GM21515 (cell line): ENCODE data around the gene EFHC1.
"Not testable (repeated sequence)": the region's sequence is repeated elsewhere in the genome, so short reads cannot be mapped to it uniquely, and the experiment has no call there.

ENCODE experiments used
- ATAC-seq: cut with Tn5 transposase; IDR thresholded peaks from one replicate; pipeline ENCODE4 v1.9.1; 2021; ENCODE audit not compliant: unreplicated experiment

Gene EFHC1, protein sequence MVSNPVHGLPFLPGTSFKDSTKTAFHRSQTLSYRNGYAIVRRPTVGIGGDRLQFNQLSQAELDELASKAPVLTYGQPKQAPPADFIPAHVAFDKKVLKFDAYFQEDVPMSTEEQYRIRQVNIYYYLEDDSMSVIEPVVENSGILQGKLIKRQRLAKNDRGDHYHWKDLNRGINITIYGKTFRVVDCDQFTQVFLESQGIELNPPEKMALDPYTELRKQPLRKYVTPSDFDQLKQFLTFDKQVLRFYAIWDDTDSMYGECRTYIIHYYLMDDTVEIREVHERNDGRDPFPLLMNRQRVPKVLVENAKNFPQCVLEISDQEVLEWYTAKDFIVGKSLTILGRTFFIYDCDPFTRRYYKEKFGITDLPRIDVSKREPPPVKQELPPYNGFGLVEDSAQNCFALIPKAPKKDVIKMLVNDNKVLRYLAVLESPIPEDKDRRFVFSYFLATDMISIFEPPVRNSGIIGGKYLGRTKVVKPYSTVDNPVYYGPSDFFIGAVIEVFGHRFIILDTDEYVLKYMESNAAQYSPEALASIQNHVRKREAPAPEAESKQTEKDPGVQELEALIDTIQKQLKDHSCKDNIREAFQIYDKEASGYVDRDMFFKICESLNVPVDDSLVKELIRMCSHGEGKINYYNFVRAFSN

DNA sequence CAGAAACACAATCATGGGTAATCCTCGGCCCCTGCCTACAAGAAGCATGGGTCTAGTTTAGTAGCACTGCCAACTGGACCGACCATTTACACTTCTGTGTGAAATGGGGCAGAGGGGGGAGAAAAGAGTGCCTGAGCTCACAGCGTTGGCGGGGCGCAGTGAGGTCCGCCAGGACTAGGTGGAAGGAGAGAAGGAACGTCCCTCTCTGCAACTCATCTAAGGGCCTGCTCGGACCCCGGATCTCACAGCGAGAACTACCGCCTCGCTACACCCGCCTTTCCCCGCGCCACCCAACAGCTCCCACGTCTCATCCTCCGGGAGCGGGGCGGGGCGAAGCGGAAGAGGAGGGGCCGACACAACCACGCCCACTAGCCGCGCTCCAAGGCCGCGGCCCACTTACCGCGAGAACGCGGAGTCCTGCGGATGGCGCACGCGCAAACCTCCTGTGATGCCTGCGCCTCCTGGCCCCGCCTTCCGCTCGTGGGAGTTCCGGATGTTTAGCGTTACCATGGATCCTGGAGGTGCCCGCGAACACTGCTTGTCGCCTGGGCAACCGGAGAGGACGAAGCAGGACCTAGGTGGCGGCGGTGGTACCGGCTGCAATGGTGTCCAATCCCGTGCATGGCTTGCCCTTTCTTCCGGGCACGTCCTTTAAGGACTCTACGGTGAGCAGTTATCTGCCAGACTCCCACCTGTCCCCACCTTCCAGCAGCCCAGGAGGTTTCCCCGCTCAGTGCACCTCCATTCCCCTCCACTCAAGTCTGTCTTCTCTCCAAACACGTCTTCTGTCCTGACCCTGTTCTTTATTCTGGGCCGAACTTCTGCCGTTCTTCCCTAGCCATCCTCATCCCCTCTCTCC is at the start of gene EFHC1:
Gene EFHC1 (plus strand): TSS at position 534 of the 859 bp plus-strand sequence. CDS start 69 bp downstream, at position 603.
- ATAC-seq: peak; percentile 91

- no peak for ATAC-seq
These were observed 48.4 kb upstream of the EFHC1 start for GRCh38 chr6:52371656-52372191.

DNA sequence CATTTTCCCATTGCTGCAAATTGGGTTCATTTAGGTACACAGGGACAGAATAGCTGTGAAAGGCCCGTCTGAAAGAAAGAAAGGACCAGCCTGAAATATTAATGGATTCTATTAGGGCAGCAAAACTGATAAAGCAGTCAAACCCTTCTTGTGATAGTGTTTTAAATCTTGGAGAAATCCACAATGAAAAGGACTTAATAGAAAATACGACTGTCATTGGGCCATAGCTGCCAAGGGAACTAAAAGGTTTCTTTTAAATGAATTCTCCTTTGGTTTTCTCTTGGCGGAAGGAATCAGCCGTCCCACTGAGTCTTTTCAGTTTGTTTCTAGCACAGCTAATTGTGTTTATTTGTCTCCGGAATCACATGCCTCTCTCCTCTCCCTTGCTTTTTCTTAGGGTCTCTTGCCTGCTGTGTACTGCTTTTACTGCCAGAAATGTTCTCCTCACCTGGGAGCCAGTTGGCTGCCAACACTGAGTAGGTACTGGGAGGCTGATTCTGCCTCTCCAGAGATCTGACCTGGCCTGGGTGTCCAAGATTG is 46.9 kb upstream of the EFHC1 start:
- ATAC-seq: no peak

DNA sequence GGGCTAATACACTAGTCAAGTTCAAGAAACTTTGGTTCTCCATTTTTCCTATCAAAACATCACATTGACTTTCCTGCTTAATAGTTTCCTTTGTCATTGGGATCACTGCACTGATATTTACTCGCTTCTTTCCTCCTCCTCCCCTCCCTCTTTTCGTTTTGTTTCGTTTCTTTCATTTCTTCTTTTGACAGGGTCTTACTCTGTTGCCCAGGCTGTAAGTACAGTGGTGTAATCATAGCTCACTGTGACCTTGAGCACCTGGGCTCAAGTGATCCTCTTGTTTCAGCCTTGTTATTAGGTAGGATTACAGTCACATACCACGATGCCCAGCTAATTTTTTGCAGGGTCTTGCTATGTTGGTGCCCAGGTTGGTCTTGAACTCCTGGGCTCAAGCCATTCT is 45.9 kb upstream of the EFHC1 start:
- no peak for ATAC-seq

DNA sequence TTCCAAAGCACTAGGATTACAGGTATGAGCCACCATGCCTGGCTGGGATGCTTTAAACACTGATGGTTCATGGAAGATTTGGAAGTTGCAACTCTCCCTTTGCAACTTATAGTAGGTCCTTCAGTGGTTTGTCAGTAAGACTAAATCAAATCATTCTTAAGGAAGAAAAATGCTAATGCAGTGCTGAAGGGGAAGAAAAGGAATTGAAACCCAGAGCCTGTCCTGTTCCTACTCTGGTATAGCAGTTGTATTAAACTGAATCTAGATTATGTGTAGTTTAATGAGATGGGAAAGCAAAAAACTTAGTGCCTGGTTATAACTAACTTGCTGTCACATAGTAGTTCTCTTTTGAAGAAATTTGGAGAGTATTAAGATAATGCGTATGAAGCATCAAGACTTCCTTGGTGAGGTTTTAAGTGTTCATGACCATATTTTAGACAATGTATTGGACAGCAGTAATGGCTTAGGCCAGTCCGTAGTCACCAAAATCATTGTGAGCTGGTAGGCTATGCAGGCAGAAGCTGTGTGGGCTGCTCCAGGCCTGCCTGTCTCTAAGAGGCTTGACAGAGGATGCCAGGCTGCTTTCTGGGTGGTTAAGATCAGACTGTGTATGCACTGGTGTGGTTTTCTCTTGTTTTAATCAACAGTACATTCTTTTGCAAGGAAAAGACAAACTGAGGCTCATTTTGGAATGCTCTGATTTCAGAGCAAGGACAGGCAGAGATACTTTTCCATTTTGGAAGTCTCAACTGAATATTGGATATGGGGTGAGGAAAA is 44.2 kb upstream of the EFHC1 start:
- ATAC-seq: no peak

GRCh38 chr6:52376763-52377162 is 43.4 kb upstream of the EFHC1 start:
- no peak for ATAC-seq

GRCh38 chr6:52377538-52378221 is 42.5 kb upstream of the EFHC1 start:
- no peak for ATAC-seq

DNA sequence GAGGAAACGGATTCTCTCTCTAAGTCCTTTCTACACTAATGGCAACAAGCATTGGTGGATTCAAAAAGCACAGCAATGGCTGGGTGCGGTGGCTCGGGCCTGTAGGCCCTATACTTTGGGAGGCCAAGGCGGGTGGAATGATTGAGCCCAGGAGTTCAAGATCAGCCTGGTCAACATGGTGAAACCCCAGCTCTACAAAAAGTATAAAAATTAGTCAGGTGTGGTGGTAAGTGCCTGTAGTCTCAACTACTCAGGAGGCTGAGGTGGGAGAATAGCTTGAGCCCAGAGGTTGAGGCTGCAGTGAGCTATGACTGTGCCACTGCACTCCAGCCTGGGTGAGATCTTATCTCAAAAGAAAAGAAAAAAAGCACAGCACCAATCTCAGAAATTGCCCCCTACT is 38.9 kb upstream of the EFHC1 start:
- ATAC-seq: no peak

DNA sequence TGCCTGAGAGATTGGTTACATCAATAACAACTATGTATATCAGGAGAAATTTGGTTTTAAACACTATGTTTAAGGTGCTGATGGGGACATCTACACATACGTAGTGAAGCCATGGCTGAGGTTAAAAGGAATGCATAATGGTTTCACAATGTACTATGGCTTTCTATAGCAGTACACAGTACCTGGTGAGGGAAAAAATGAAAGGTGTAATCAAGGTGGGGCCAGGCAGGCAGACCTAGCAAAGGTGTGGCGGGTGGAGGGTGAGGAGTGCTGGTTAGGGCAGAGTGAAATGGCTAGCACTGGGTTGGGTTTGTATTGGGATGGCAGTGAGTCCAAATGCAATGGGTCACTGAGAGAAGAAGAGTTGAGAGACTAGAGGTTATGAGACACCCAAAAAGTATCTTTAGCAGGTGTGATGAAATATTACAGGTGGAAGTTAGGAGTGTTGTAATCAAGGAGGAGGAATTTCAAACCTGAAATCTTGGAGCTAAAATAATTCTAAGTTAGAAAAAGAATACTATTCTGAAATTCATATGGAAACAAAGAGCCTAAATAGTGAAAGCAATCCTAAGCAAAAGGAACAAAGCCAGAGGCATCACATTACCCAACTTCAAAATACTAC is 35.9 kb upstream of the EFHC1 start:
- ATAC-seq: no peak

- ATAC-seq: no peak
These were observed 35.1 kb upstream of the EFHC1 start for GRCh38 chr6:52385074-52385473.

DNA sequence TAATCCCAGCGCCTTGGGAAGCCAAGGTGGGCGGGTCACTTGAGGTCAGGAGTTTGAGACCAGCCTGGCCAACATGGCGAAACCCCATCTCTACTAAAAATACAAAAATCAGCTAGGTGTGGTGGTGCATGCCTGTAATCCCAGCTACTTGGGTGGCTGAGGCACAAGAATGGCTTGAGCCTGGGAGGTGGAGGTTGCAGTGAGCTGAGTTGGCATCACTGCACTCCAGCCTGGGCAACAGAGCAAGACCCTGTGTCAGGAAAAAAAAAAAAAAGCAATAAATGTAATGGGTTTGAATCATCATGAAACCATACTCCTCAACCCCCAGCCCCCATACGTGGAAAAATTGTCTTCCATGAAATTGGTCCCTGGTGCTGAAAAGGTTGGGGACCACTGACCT is 32.0 kb upstream of the EFHC1 start:
- not testable (repeated sequence) for ATAC-seq

GRCh38 chr6:52388790-52389189 is 31.4 kb upstream of the EFHC1 start:
- no peak for ATAC-seq

GRCh38 chr6:52389264-52389625 is 30.9 kb upstream of the EFHC1 start:
- no peak for ATAC-seq

GRCh38 chr6:52389626-52390360 is 30.3 kb upstream of the EFHC1 start:
- peak; percentile 64 for ATAC-seq

DNA sequence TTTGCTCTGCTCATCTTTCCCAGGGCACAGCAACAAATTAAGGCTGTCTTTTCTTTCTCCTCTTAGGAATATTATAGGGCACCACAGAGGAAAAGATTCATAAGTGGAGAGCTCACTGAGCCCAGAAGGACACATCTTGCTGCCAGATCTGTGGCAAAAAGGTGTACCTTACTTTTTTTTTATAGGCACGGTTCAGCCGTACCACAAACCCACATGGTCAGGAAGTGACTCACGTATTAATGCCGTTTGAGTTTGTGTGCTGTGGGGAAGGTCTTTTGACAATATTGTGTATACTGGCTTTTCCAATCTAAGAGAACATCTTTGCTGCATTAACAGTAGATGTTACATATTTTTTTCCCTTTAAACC is 29.8 kb upstream of the EFHC1 start:
- ATAC-seq: peak; percentile 48

GRCh38 chr6:52391599-52391998 is 28.5 kb upstream of the EFHC1 start:
- ATAC-seq: no peak

- no peak for ATAC-seq
These were observed 27.2 kb upstream of the EFHC1 start for GRCh38 chr6:52392944-52393343.

- no peak for ATAC-seq
These were observed 26.4 kb upstream of the EFHC1 start for GRCh38 chr6:52393780-52394179.

GRCh38 chr6:52394251-52394666 is 25.9 kb upstream of the EFHC1 start:
- ATAC-seq: peak; percentile 49
